HL-60 (cell line): ENCODE measurements around the gene TBC1D5.

Experiments used
- DNase-seq, 2 experiments: peaks; one replicate each; pipeline ENCODE4 v3.0.0-alpha.2; 2010 to 2020; ENCODE audit warnings: low read depth in 1 of 2, low spot score in 1 of 2
- H3K27ac ChIP-seq: fragments of 250-450 bp; sonication (Bioruptor Pico); replicated peaks from 2 replicates; pipeline ENCODE4 v1.5.1; 2020; ENCODE audit warnings: mild to moderate bottlenecking, moderate library complexity
- H3K27me3 ChIP-seq: fragments of 250-450 bp; sonication (Bioruptor Pico); 2 replicates; pipeline ENCODE4 v1.5.1; 2021; ENCODE audit warnings: mild to moderate bottlenecking, moderate library complexity; ENCODE audit not compliant: insufficient read depth, poor library complexity, severe bottlenecking
- H3K4me3 ChIP-seq: replicated peaks from 2 replicates; pipeline ENCODE4 v1.5.1; 2011; ENCODE audit warnings: mild to moderate bottlenecking, control low read depth, low read length; ENCODE audit not compliant: insufficient read depth
- GABPA ChIP-seq: IDR thresholded peaks from 2 replicates; pipeline ENCODE4 v1.6.1; 2012; ENCODE audit warnings: low read depth
- POLR2AphosphoS5 ChIP-seq: IDR thresholded peaks from 2 replicates; pipeline ENCODE4 v1.6.1; 2012; ENCODE audit warnings: low read depth
- SPI1 ChIP-seq: IDR thresholded peaks from 2 replicates; pipeline ENCODE4 v1.6.1; 2012; ENCODE audit warnings: low read depth, mild to moderate bottlenecking, borderline replicate concordance
- TF ChIP-seq, protein P1 (sequence below): IDR thresholded peaks from one replicate; pipeline ENCODE4 v1.5.1; 2011; ENCODE audit warnings: low read length, control low read depth, inconsistent platforms; ENCODE audit not compliant: insufficient read depth
- TF ChIP-seq, protein P2 (sequence below): IDR thresholded peaks from 2 replicates; pipeline ENCODE4 v1.6.1; 2012; ENCODE audit warnings: low read depth; ENCODE audit not compliant: insufficient replicate concordance

Gene TBC1D5

DNA sequence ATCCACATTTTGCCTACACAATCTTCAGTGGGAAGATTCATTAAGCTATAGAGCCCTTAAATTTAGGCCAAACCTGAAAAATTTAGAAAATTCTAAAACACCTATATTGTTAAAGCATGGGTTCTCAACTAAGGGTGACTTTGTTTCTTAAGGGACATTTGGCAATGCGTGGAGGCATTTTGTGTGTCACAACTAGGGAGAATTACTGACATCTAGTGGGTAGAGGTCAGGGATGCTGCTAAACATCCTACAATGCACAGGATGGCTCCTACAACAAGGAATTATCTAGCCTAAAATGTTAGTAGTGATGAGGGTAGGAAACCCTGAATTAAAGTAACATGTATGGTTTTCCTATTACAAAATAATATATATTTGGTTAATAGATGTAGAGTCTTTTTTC, 55.8 kb downstream of the TBC1D5 start:
- TF ChIP-seq, protein P1, sequence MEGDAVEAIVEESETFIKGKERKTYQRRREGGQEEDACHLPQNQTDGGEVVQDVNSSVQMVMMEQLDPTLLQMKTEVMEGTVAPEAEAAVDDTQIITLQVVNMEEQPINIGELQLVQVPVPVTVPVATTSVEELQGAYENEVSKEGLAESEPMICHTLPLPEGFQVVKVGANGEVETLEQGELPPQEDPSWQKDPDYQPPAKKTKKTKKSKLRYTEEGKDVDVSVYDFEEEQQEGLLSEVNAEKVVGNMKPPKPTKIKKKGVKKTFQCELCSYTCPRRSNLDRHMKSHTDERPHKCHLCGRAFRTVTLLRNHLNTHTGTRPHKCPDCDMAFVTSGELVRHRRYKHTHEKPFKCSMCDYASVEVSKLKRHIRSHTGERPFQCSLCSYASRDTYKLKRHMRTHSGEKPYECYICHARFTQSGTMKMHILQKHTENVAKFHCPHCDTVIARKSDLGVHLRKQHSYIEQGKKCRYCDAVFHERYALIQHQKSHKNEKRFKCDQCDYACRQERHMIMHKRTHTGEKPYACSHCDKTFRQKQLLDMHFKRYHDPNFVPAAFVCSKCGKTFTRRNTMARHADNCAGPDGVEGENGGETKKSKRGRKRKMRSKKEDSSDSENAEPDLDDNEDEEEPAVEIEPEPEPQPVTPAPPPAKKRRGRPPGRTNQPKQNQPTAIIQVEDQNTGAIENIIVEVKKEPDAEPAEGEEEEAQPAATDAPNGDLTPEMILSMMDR, result no peak
- TF ChIP-seq SPI1 (no peak), GABPA (no peak)
- TF ChIP-seq, protein P2, sequence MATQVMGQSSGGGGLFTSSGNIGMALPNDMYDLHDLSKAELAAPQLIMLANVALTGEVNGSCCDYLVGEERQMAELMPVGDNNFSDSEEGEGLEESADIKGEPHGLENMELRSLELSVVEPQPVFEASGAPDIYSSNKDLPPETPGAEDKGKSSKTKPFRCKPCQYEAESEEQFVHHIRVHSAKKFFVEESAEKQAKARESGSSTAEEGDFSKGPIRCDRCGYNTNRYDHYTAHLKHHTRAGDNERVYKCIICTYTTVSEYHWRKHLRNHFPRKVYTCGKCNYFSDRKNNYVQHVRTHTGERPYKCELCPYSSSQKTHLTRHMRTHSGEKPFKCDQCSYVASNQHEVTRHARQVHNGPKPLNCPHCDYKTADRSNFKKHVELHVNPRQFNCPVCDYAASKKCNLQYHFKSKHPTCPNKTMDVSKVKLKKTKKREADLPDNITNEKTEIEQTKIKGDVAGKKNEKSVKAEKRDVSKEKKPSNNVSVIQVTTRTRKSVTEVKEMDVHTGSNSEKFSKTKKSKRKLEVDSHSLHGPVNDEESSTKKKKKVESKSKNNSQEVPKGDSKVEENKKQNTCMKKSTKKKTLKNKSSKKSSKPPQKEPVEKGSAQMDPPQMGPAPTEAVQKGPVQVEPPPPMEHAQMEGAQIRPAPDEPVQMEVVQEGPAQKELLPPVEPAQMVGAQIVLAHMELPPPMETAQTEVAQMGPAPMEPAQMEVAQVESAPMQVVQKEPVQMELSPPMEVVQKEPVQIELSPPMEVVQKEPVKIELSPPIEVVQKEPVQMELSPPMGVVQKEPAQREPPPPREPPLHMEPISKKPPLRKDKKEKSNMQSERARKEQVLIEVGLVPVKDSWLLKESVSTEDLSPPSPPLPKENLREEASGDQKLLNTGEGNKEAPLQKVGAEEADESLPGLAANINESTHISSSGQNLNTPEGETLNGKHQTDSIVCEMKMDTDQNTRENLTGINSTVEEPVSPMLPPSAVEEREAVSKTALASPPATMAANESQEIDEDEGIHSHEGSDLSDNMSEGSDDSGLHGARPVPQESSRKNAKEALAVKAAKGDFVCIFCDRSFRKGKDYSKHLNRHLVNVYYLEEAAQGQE, result no peak
- Histone ChIP-seq H3K27me3 (no peaks in the 10 kb centered on the region), H3K4me3 (no peak overlapping the region), H3K27ac (no peak overlapping the region)
- peak in 1 of 2 experiments; percentile 32 for DNase-seq

DNA sequence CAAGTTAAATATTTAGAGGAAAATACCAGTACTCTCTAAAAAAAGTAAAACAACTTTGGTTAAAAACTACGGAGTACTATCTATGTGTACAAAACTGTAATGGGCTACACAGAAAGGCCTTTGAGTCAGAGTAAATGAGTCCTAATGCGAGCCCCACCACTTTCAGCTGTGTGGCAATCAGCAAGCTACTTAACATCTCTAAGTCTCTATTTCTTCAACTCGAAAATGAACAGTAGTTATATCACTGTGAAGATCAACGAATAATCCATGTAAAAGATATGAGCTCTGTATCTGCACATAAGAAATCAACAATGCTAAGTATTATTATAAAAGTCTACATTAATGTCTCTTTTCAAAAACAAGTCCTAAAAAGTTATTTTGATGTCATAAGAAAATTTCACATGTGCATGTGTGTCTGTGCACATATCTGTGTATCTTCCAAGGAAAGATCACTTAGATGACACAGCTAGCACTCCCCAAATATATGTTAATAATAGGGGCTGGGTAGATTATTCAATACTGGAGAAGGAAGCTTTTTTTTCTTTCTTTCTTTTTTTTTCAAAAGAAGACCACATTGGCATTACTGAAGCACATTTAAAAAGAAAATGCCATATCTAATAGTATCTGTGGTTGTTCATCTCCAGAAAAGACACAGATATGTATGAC, 58.8 kb downstream of the TBC1D5 start:
- no peak overlapping the region for H3K27ac ChIP-seq
- TF ChIP-seq, protein P1, result no peak
- TF ChIP-seq, protein P2, result no peak
- H3K4me3 ChIP-seq, result no peak overlapping the region
- DNase-seq, result no peak
- H3K27me3 ChIP-seq, result no peaks in the 10 kb centered on the region

DNA sequence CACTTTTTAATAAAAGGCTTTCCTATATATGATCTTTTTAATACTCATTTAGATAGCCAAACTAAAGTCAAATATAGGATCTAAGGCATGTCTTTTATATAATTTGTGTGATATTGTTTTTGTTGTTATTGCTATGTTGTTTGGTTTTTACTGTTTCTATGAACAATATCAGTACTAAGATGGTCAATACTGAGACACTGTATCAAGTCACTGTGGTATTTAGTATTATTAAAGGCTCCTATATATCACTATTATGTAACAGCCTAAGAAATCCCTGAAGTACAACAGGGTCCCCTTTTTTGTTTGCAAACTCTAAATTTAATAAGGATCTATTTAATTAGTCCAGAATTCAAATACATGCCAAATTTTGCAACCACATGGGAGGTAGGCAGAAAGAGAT, 61.9 kb downstream of the TBC1D5 start:
- Histone ChIP-seq H3K27me3 (no peaks in the 10 kb centered on the region), H3K27ac (no peak overlapping the region), H3K4me3 (no peak overlapping the region)
- DNase-seq, result no peak
- TF ChIP-seq POLR2AphosphoS5, result no peak
- TF ChIP-seq, protein P2, result no peak
- TF ChIP-seq GABPA, result no peak
- TF ChIP-seq, protein P1, result no peak
- no peak for TF ChIP-seq SPI1
